Measurements from ENCODE around the gene GNAZ. TPM values are rescaled to one million over a fixed set of nuclear protein-coding genes. Genes with fewer than 3 reads are reported as not detected.

GNAZ gene
- total RNA-seq, 1 donor from 2014 or later = 3.9 TPM

DNA sequence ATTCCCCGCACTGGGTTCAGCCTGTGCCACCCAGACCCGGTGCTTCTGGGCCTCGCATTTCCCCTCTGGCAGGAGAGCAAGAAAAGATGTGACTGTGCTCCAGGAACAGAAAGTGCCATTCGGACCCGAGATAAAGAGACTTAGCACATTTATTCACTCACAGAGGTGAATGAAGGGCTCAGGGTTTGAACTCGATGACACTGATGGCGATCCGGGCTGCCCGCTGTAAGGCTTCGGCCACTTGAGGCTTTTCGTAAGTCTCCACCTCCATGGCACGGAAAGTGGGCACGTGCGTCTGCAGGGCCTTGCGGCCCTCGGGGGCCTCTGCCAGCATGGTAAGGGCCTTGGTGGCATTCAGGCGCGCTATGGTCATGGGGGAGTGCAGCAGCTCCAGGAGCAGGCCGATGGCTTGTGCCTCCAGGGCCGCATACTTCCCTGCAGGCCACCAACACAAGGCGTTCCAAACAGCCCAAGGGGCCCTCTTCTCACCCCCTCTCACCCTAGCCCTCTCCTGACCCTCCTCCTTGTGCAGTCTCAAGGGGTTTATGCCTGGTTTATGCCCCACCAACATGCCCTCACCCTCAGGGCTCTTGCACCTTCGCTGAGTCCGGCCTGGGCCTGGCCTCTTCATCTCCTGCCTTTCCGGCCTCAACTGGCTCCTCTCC, 10.9 kb upstream of the GNAZ start:
- peak; percentile 78 for DNase-seq (ENCODE audit: low spot score)
- H3K36me3 Mint-ChIP-seq (ENCODE audit: low read depth) = peaks cover 5% of the 10 kb centered on the region
- H3K27ac Mint-ChIP-seq (ENCODE audit: unreplicated experiment) = no peak overlapping the region
- peaks cover 19% of the 10 kb centered on the region for H3K27me3 Mint-ChIP-seq (ENCODE audit: low read depth)
- H3K4me1 Mint-ChIP-seq (ENCODE audit: low read depth) = no peaks in the 10 kb centered on the region
- H3K4me3 Mint-ChIP-seq (ENCODE audit: unreplicated experiment) = no peak overlapping the region
- TF ChIP-seq, protein P1, sequence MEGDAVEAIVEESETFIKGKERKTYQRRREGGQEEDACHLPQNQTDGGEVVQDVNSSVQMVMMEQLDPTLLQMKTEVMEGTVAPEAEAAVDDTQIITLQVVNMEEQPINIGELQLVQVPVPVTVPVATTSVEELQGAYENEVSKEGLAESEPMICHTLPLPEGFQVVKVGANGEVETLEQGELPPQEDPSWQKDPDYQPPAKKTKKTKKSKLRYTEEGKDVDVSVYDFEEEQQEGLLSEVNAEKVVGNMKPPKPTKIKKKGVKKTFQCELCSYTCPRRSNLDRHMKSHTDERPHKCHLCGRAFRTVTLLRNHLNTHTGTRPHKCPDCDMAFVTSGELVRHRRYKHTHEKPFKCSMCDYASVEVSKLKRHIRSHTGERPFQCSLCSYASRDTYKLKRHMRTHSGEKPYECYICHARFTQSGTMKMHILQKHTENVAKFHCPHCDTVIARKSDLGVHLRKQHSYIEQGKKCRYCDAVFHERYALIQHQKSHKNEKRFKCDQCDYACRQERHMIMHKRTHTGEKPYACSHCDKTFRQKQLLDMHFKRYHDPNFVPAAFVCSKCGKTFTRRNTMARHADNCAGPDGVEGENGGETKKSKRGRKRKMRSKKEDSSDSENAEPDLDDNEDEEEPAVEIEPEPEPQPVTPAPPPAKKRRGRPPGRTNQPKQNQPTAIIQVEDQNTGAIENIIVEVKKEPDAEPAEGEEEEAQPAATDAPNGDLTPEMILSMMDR (IDR thresholded peaks at IDR 0.05) = no peak
- H3K9me3 Mint-ChIP-seq (ENCODE audit: low read depth) = peaks cover 19% of the 10 kb centered on the region

DNA sequence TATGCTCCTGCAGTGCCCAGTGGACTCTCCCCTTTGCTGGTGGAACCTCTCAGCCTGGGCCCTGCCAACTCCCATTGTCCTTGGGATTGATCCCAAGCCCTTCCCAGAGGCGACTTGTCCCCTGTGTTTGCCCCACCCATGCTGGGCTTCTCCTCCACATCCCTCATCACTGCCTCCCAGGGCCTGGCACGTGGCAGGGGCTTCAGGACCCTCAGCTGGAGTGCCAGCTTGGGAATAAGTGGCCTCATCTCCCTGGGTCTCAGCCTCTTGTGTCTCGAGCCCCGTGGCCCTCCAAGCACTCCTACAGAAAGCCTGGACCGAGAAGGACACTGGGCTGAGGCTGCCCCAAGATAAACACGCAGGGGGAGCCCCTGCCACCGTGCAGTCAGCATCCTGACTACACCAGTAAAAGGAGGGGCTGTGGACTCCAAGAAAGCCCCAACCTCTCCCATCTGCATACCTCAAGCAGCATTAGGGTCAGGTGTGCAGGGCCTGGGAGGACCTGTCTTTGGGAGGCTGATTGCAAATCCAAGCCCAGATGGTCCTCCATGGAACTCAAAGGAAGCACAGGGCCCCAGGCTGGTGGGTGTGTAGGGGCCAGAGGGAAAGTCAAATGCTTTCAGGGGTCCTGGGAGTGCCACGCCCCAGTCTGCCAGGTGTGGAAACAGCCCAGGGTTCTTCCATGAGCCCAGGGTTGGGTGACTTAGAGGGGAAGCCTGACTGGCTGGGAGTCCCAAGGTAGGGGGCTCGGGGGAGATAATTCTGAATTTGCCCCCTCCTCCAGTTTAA, 9.5 kb upstream of the GNAZ start:
- no peak overlapping the region for H3K4me3 Mint-ChIP-seq (ENCODE audit: unreplicated experiment)
- TF ChIP-seq, protein P1 (IDR thresholded peaks at IDR 0.05) = no peak
- H3K27me3 Mint-ChIP-seq (ENCODE audit: low read depth) = peaks cover 11% of the 10 kb centered on the region
- peak; percentile 68 for DNase-seq (ENCODE audit: low spot score)
- H3K9me3 Mint-ChIP-seq (ENCODE audit: low read depth) = peaks cover 15% of the 10 kb centered on the region
- peaks cover 2% of the 10 kb centered on the region for H3K36me3 Mint-ChIP-seq (ENCODE audit: low read depth)
- H3K27ac Mint-ChIP-seq (ENCODE audit: unreplicated experiment) = no peak overlapping the region
- H3K4me1 Mint-ChIP-seq (ENCODE audit: low read depth) = no peaks in the 10 kb centered on the region

GRCh38 chr22:23061471-23062280, 8.6 kb upstream of the GNAZ start:
- Mint-ChIP-seq H3K36me3 (ENCODE audit: low read depth) (peaks cover 2% of the 10 kb centered on the region), H3K9me3 (ENCODE audit: low read depth) (peaks cover 8% of the 10 kb centered on the region), H3K4me3 (ENCODE audit: unreplicated experiment) (no peak overlapping the region), H3K27ac (ENCODE audit: unreplicated experiment) (no peak overlapping the region), H3K27me3 (ENCODE audit: low read depth) (peaks cover 12% of the 10 kb centered on the region), H3K4me1 (ENCODE audit: low read depth) (no peaks in the 10 kb centered on the region)
- peak; percentile 54 for DNase-seq (ENCODE audit: low spot score)
- TF ChIP-seq, protein P1 (IDR thresholded peaks at IDR 0.05) = no peak

DNA sequence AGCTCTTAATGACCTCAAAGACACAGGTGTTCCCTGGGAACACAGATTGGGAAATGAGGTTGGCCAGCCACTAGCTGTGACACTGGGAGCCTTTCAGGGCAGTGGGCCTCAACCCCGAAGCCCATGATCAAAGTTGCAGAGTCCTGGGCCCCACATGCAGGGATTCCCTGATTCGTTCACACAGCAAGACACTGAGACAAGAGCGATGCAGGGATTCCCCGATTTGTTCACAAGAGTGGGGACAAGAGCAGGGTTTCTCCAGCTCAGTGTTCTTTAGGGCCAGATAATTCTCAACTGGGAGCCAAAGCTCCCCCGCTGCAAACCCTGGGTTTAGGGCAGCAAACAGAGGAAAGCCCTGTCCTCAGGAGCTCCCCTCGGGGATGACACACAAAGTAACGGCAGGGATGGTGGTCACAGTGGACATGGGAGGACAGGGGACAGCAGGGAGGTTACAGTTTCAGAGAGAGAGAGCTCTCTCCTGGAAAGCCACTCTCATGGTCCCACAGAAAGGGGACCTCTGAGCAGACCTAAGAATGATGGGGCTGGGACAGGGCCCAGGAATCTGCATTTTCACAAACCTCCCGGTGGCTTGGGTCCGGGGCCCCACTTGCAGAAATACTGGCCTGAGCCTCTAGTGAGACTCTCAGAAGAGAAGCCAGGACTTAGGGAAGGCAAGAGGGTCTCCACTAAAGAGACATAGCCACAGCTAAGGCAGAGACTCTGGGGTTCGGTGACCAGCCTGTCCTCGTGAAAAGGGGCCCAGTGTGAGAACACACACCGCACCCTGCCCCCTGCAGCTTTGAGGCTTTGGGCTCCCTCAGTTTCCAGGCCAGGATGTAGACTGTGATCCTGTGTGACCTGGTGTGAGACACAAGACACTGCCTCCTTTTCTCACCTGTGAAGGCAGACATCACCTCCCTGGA, 7.4 kb upstream of the GNAZ start:
- no peak overlapping the region for H3K4me3 Mint-ChIP-seq (ENCODE audit: unreplicated experiment)
- no peaks in the 10 kb centered on the region for H3K36me3 Mint-ChIP-seq (ENCODE audit: low read depth)
- peaks cover 7% of the 10 kb centered on the region for H3K27me3 Mint-ChIP-seq (ENCODE audit: low read depth)
- H3K9me3 Mint-ChIP-seq (ENCODE audit: low read depth) = no peaks in the 10 kb centered on the region
- H3K27ac Mint-ChIP-seq (ENCODE audit: unreplicated experiment) = no peak overlapping the region
- no peaks in the 10 kb centered on the region for H3K4me1 Mint-ChIP-seq (ENCODE audit: low read depth)
- TF ChIP-seq, protein P1 (IDR thresholded peaks at IDR 0.05) = no peak
- DNase-seq (ENCODE audit: low spot score) = peak; percentile 37
